Glutamatergic neuron (in vitro differentiated cells): ENCODE measurements around the gene WWTR1. TPM values are rescaled to one million over a fixed set of nuclear protein-coding genes. Genes with fewer than 3 reads are reported as not detected.

Source experiments
- DNase-seq: peaks from one replicate; pipeline ENCODE4 v3.0.0; 2022
- H3K27ac Mint-ChIP-seq: one replicate; pipeline ENCODE4 v1.8.0; 2020; ENCODE audit warnings: mild to moderate bottlenecking, mixed read lengths, inconsistent platforms; ENCODE audit not compliant: unreplicated experiment
- H3K27me3 Mint-ChIP-seq: one replicate; pipeline ENCODE4 v1.8.0; 2020; ENCODE audit warnings: mild to moderate bottlenecking, moderate library complexity, mixed read lengths, inconsistent platforms; ENCODE audit not compliant: unreplicated experiment
- H3K36me3 Mint-ChIP-seq: one replicate; pipeline ENCODE4 v1.8.0; 2020; ENCODE audit warnings: mild to moderate bottlenecking, mixed read lengths, inconsistent platforms; ENCODE audit not compliant: unreplicated experiment
- H3K4me1 Mint-ChIP-seq: one replicate; pipeline ENCODE4 v1.8.0; 2020; ENCODE audit warnings: mild to moderate bottlenecking, low read depth, mixed read lengths, inconsistent platforms; ENCODE audit not compliant: unreplicated experiment
- H3K4me3 Mint-ChIP-seq: one replicate; pipeline ENCODE4 v1.8.0; 2020; ENCODE audit warnings: mild to moderate bottlenecking, mixed read lengths, inconsistent platforms; ENCODE audit not compliant: unreplicated experiment
- H3K9me3 Mint-ChIP-seq: one replicate; pipeline ENCODE4 v1.8.0; 2020; ENCODE audit warnings: mild to moderate bottlenecking, moderate library complexity, mixed read lengths, inconsistent platforms; ENCODE audit not compliant: unreplicated experiment
- CTCF ChIP-seq: fragments of 200-600 bp; sonication (generic); IDR thresholded peaks from one replicate; pipeline ENCODE4 v1.5.0; 2021; ENCODE audit not compliant: partially characterized antibody, unreplicated experiment
- total RNA-seq: library from RNA; stranded (reverse); fragmentation: NEBNext Ultra II Directional; extraction: Animal tissue kit (Norgen Biotek cat#: 25700); gene quantifications from one replicate; pipeline ENCODE4 v1.2.1, GENCODE V29; 2021; ENCODE audit not compliant: unreplicated experiment

Gene WWTR1
- total RNA-seq, 1 donor from 2014 or later: 2.3 TPM

GRCh38 chr3:149497966-149498670 lies 159.7 kb downstream of the WWTR1 start:
- TF ChIP-seq CTCF: no peak
- H3K27ac Mint-ChIP-seq: no peak overlapping the region
- H3K4me3 Mint-ChIP-seq: no peak overlapping the region
- H3K4me1 Mint-ChIP-seq: peaks cover 4% of the 10 kb centered on the region
- no peaks in the 10 kb centered on the region for H3K27me3 Mint-ChIP-seq
- no peaks in the 10 kb centered on the region for H3K9me3 Mint-ChIP-seq
- H3K36me3 Mint-ChIP-seq: no peaks in the 10 kb centered on the region
- DNase-seq: no peak

GRCh38 chr3:149496891-149497290 lies 160.9 kb downstream of the WWTR1 start:
- no peaks in the 10 kb centered on the region for H3K36me3 Mint-ChIP-seq
- H3K27ac Mint-ChIP-seq: no peak overlapping the region
- no peak overlapping the region for H3K4me3 Mint-ChIP-seq
- TF ChIP-seq CTCF: no peak
- DNase-seq: no peak
- H3K27me3 Mint-ChIP-seq: no peaks in the 10 kb centered on the region
- H3K4me1 Mint-ChIP-seq: peaks cover 4% of the 10 kb centered on the region
- H3K9me3 Mint-ChIP-seq: no peaks in the 10 kb centered on the region

GRCh38 chr3:149495581-149496125 lies 162.2 kb downstream of the WWTR1 start:
- Mint-ChIP-seq H3K4me3 (no peak overlapping the region), H3K27me3 (no peaks in the 10 kb centered on the region), H3K9me3 (no peaks in the 10 kb centered on the region), H3K4me1 (peaks cover 4% of the 10 kb centered on the region), H3K27ac (no peak overlapping the region), H3K36me3 (no peaks in the 10 kb centered on the region)
- no peak for TF ChIP-seq CTCF
- DNase-seq: no peak

- Mint-ChIP-seq H3K4me3 (no peak overlapping the region), H3K27ac (no peak overlapping the region), H3K27me3 (no peaks in the 10 kb centered on the region), H3K4me1 (peaks cover 4% of the 10 kb centered on the region), H3K36me3 (no peaks in the 10 kb centered on the region), H3K9me3 (no peaks in the 10 kb centered on the region)
- no peak for DNase-seq
- TF ChIP-seq CTCF: no peak
These were observed 162.9 kb downstream of the WWTR1 start for GRCh38 chr3:149494759-149495580.
